SK-N-SH treated with all-trans-retinoic acid at 6 μM for 48 hours (cell line): Measurements from ENCODE around the gene LIPM.

Source experiments
- CSDC2 ChIP-seq: fragments of 250-450 bp; sonication (Bioruptor Pico); IDR thresholded peaks from 2 replicates; pipeline ENCODE4 v1.5.0; 2020; ENCODE audit warnings: mild to moderate bottlenecking, moderate library complexity
- GLIS3 ChIP-seq: fragments of 250-450 bp; sonication (Bioruptor Pico); IDR thresholded peaks from 2 replicates; pipeline ENCODE4 v1.5.0; 2020; ENCODE audit warnings: mild to moderate bottlenecking, moderate library complexity

GRCh38 chr10:88826388-88826787 is 23.9 kb downstream of the LIPM start:
- TF ChIP-seq CSDC2 = no peak
- TF ChIP-seq GLIS3 (CRISPR knock-in tag) = no peak
